Endothelial cell of umbilical vein (primary cell): Measurements from ENCODE around the gene PNPLA6. TPM values are rescaled to one million over a fixed set of nuclear protein-coding genes. Genes with fewer than 3 reads are reported as not detected.

Experiments
- BruUV-seq: library from RNA; stranded (reverse); fragments of 400-500 nt; replicated peaks from 2 replicates; lab custom pipeline; 2021; lab: Mats Ljungman, UMichigan
- CTCF ChIA-PET: fragments of 300-600, 350-600 bp; sonication (Branson Sonifier 250); formaldehyde crosslinking; loops from one replicate; lab custom pipeline; 2021; ENCODE audit warnings: antibody characterized with exemption, inconsistent platforms; lab: Charles Lee
- POLR2A ChIA-PET: fragments of 300-600, 350-600 bp; sonication (Branson Sonifier 250); formaldehyde crosslinking; loops from one replicate; lab custom pipeline; 2021; ENCODE audit warnings: antibody characterized with exemption, inconsistent platforms; lab: Charles Lee
- DNase-seq: peaks from one replicate; pipeline ENCODE4 v3.0.0-alpha.2; 2011; ENCODE audit warnings: low read depth, low spot score
- FAIRE-seq: peaks from 2 replicates; lab custom pipeline; 2011; peaks lifted over from hg19 to GRCh38; lab: Jason Lieb, UNC
- H2AFZ ChIP-seq: 2 replicates; pipeline ENCODE4 v1.6.0; 2012; ENCODE audit warnings: low read depth, low read length, control low read depth, inconsistent platforms
- H3K27ac ChIP-seq: 2 replicates; pipeline ENCODE4 v1.5.1; 2011; ENCODE audit warnings: low read depth, mild to moderate bottlenecking, control low read depth, low read length, moderate library complexity; ENCODE audit not compliant: insufficient read depth
- H3K27me3 ChIP-seq, 2 experiments: 2 replicates each; pipeline versions ENCODE4 v1.6.0 to v1.6.1; 2011; ENCODE audit warnings: low read length in 2 of 2, mixed read lengths in 1 of 2; ENCODE audit not compliant: control insufficient read depth in 2 of 2, insufficient read depth in 2 of 2
- H3K36me3 ChIP-seq, 2 experiments: 2 replicates in 1 of 2; 3 replicates in 1 of 2; pipeline ENCODE4 v1.5.1; 2011; ENCODE audit warnings: low read length in 2 of 2, mild to moderate bottlenecking in 1 of 2, moderate library complexity in 1 of 2; ENCODE audit not compliant: control insufficient read depth in 2 of 2, insufficient read depth in 2 of 2; ENCODE audit errors: extremely low read depth in 1 of 2
- H3K4me1 ChIP-seq: 3 replicates; pipeline ENCODE4 v1.5.1; 2011; ENCODE audit warnings: mild to moderate bottlenecking, low read length; ENCODE audit not compliant: control insufficient read depth, insufficient read depth; ENCODE audit errors: extremely low read depth
- H3K4me2 ChIP-seq: 2 replicates; pipeline ENCODE4 v1.6.1; 2011; ENCODE audit warnings: low read length, control low read depth, mixed read lengths; ENCODE audit not compliant: insufficient read depth
- H3K4me3 ChIP-seq, 3 experiments: fragments of 200-600 bp in 1 of 3; sonication (generic), shearing (Covaris generic) in 1 of 3; replicated peaks in 1 of 3; 2 replicates each; pipeline ENCODE4 v1.5.1; 2011 to 2016; ENCODE audit warnings: control low read depth in 3 of 3, low read length in 3 of 3, mild to moderate bottlenecking in 2 of 3, inconsistent platforms in 1 of 3, low read depth in 1 of 3, moderate library complexity in 1 of 3; ENCODE audit not compliant: insufficient read depth in 1 of 3
- H3K79me2 ChIP-seq: 2 replicates; pipeline ENCODE4 v1.6.0; 2012; ENCODE audit warnings: low read length, inconsistent platforms; ENCODE audit not compliant: control insufficient read depth, insufficient read depth
- H3K9ac ChIP-seq: replicated peaks from 2 replicates; pipeline ENCODE3; 2011; ENCODE audit warnings: low read length, control low read depth; ENCODE audit not compliant: insufficient read depth; ENCODE audit errors: extremely low read depth
- H3K9me1 ChIP-seq: replicated peaks from 3 replicates; pipeline ENCODE4 v1.6.0; 2011; ENCODE audit warnings: mild to moderate bottlenecking, low read length; ENCODE audit not compliant: control insufficient read depth, insufficient read depth; ENCODE audit errors: extremely low read depth
- H3K9me3 ChIP-seq: replicated peaks from 2 replicates; pipeline ENCODE4 v1.5.1; 2012; ENCODE audit warnings: low read length, inconsistent platforms; ENCODE audit not compliant: control insufficient read depth, insufficient read depth
- H4K20me1 ChIP-seq: replicated peaks from 2 replicates; pipeline ENCODE3; 2011; ENCODE audit warnings: mild to moderate bottlenecking, low read length; ENCODE audit not compliant: control insufficient read depth, insufficient read depth; ENCODE audit errors: extremely low read depth
- CTCF ChIP-seq, 2 donors: IDR thresholded peaks; 1 replicate in 1 of 2; 2 replicates in 1 of 2; pipeline ENCODE4 v1.5.1; 2011; ENCODE audit warnings: low read length in 2 of 2, mild to moderate bottlenecking in 2 of 2, moderate library complexity in 2 of 2, control low read depth in 1 of 2, inconsistent platforms in 1 of 2, low read depth in 1 of 2; ENCODE audit not compliant: insufficient read depth in 1 of 2; ENCODE audit errors: extremely low read depth in 1 of 2
- EZH2 ChIP-seq: IDR thresholded peaks from 2 replicates; pipeline ENCODE4 v1.6.1; 2012; ENCODE audit warnings: borderline replicate concordance, low read depth, mild to moderate bottlenecking, moderate library complexity, low read length, inconsistent platforms; ENCODE audit not compliant: severe bottlenecking
- FOS ChIP-seq: IDR thresholded peaks from 2 replicates; pipeline ENCODE4 v1.6.1; 2011; ENCODE audit warnings: mild to moderate bottlenecking, low read length, moderate library complexity, borderline replicate concordance; ENCODE audit not compliant: insufficient read depth
- GATA2 ChIP-seq: IDR thresholded peaks from 2 replicates; pipeline ENCODE4 v1.7.0; 2011; ENCODE audit warnings: low read depth, mild to moderate bottlenecking, moderate library complexity, mixed read lengths, low read length; ENCODE audit not compliant: insufficient read length, insufficient read depth
- JUN ChIP-seq: IDR thresholded peaks from 2 replicates; pipeline ENCODE4 v1.6.1; 2011; ENCODE audit warnings: borderline replicate concordance, low read depth; ENCODE audit not compliant: insufficient read length, insufficient read depth
- MAX ChIP-seq: IDR thresholded peaks from 2 replicates; pipeline ENCODE4 v1.6.1; 2011; ENCODE audit not compliant: insufficient read depth, insufficient read length
- MYC ChIP-seq: IDR thresholded peaks from one replicate; pipeline ENCODE4 v1.6.1; 2011; ENCODE audit warnings: mild to moderate bottlenecking, low read depth, low read length
- POLR2A ChIP-seq: IDR thresholded peaks from 2 replicates; pipeline ENCODE4 v1.6.1; 2012; ENCODE audit warnings: low read depth, mild to moderate bottlenecking, control low read depth, low read length
- POLR2AphosphoS5 ChIP-seq: IDR thresholded peaks from 2 replicates; pipeline ENCODE4 v1.6.1; 2012; ENCODE audit warnings: low read depth, mild to moderate bottlenecking, control low read depth, low read length, moderate library complexity; ENCODE audit not compliant: insufficient read depth
- dilution Hi-C: fragments of 300-500 bp; cut with MboI; formaldehyde crosslinking; loops from one replicate; pipeline ENCODE4 v1.15.0; 2019; ENCODE audit warnings: low sequenced_read_pairs; ENCODE audit not compliant: extremely low pct_ligation_motif_present
- intact Hi-C: fragments of 100-400 bp; cut with micrococcal nuclease; formaldehyde crosslinking; loops from one replicate; pipeline ENCODE4 v1.10.0; 2022
- polyA plus RNA-seq, 4 experiments: library from polyadenylated mRNA; depleted of rRNA in 3 of 4; stranded (reverse) in 3 of 4; unstranded in 1 of 4; fragments of >200 nt; gene quantifications; 2 replicates each; pipeline versions ENCODE4 v1.2.1 to v1.2.3, GENCODE V29; 2011 to 2012; ENCODE audit warnings: missing spikeins in 1 of 4
- total RNA-seq: library from RNA; stranded (reverse); gene quantifications from 2 replicates; pipeline ENCODE4 v1.2.3, GENCODE V29; 2021

Gene PNPLA6
- total and polyA plus RNA-seq, 2 donors (not counting 3 experiments of a cell fraction or from before 2014, with no cell fraction given), result 106 to 164 TPM

DNA sequence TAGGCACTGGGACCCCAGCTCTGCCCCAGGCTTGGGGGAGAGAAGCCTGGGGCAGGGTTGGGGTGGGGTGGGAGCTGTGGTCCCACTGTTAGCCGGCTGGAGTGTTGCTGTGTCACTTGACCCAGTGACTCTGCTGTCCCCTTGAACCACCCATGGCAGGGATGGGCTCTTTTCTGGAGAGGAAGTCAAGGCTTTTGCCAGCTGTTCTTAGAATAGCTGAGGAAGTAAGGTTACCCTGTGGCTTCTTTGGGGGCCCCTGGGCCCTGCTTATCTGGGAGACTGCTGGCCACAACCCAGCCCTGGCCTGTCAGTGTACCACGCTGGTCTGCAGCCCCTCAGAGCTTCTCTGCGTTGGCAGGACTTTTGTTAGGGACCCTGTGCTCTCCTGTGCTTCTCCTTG, 9.1 kb downstream of the PNPLA6 start:
- Histone ChIP-seq H3K4me1 (no peaks in the 10 kb centered on the region), H3K4me2 (no peak overlapping the region), H3K9ac (no peak overlapping the region), H4K20me1 (no peaks in the 10 kb centered on the region), H3K9me3 (no peaks in the 10 kb centered on the region), H3K27ac (no peak overlapping the region), H3K36me3 (peaks cover 9 to 28% of the 10 kb centered on the region in 2 experiments), H3K9me1 (no peaks in the 10 kb centered on the region), H3K27me3 (no peaks in the 10 kb centered on the region), H3K4me3 (no peak overlapping the region), H2AFZ (no peak overlapping the region), H3K79me2 (no peaks in the 10 kb centered on the region)
- FAIRE-seq (no peak), DNase-seq (no peak)
- dilution Hi-C loops (no loop called here), intact Hi-C loops (no loop called here)
- no TSS peak for BruUV-seq
- no peak for TF ChIP-seq EZH2
- no peak for TF ChIP-seq JUN
- no peak for TF ChIP-seq MYC
- TF ChIP-seq POLR2A, result no peak
- TF ChIP-seq CTCF (IDR thresholded peaks at IDR 0.05; ENCODE audit: extremely low read depth in 1 of 2, insufficient read depth in 1 of 2, low read depth in 1 of 2, low read length in 2 of 2), result no peak
- no peak for TF ChIP-seq GATA2
- no peak for TF ChIP-seq MAX
- no peak for TF ChIP-seq POLR2AphosphoS5
- TF ChIP-seq FOS, result no peak
- ChIA-PET CTCF (no interaction called here), POLR2A (no interaction called here)
